Vagina (tissue), 2 donors: Measurements from ENCODE around the gene MYB. TPM values are rescaled to one million over a fixed set of nuclear protein-coding genes. Genes with fewer than 3 reads are reported as not detected.

Source experiments
- DNase-seq, 2 donors: peaks; one replicate each; pipeline ENCODE4 v3.0.0-alpha.2; 2017; ENCODE audit errors: extremely low spot score in 2 of 2
- H3K27ac ChIP-seq: fragments of 200-600 bp; sonication (generic); one replicate; pipeline ENCODE4 v1.5.1; 2019
- H3K27me3 ChIP-seq: fragments of 200-600 bp; sonication (generic); one replicate; pipeline ENCODE4 v1.5.1; 2019
- H3K36me3 ChIP-seq, 2 donors: fragments of 200-600 bp; sonication (generic); one replicate each; pipeline ENCODE4 v1.5.1; 2017 to 2019
- H3K4me1 ChIP-seq: fragments of 200-600 bp; sonication (generic); one replicate; pipeline ENCODE4 v1.5.1; 2019
- H3K4me3 ChIP-seq, 2 donors: fragments of 200-600 bp; sonication (generic); 1 replicate in 1 of 2; 2 replicates in 1 of 2; pipeline ENCODE4 v1.5.1; 2016 to 2019
- H3K9me3 ChIP-seq: fragments of 200-600 bp; sonication (generic); one replicate; pipeline ENCODE4 v1.5.1; 2019
- CTCF ChIP-seq, 3 experiments: fragments of 450-650 bp in 2 of 3; fragments of 200-600 bp in 1 of 3; sonication (generic) in 1 of 3; IDR thresholded peaks; one replicate each; pipeline ENCODE4 v1.5.1; 2017 to 2019; ENCODE audit warnings: antibody characterized with exemption in 3 of 3, mild to moderate bottlenecking in 2 of 3, moderate library complexity in 2 of 3
- POLR2A ChIP-seq, 2 donors: fragments of 450-650 bp; IDR thresholded peaks; one replicate each; pipeline ENCODE4 v1.6.1; 2017; ENCODE audit warnings: antibody characterized with exemption in 2 of 2, mild to moderate bottlenecking in 2 of 2, moderate library complexity in 2 of 2
- POLR2AphosphoS5 ChIP-seq, 2 donors: sonication (generic); formaldehyde crosslinking; IDR thresholded peaks; one replicate each; pipeline ENCODE4 v1.9.0; 2017; ENCODE audit warnings: antibody characterized with exemption in 2 of 2, mild to moderate bottlenecking in 2 of 2, low read depth in 1 of 2; ENCODE audit not compliant: insufficient read depth in 1 of 2
- intact Hi-C: fragments of 100-400 bp; cut with DNase I; formaldehyde crosslinking; loops from one replicate; pipeline ENCODE4 v1.15.1; 2023
- total RNA-seq: library from RNA; depleted of rRNA; stranded (reverse); fragments of >200 nt; gene quantifications from one replicate; pipeline ENCODE4 v1.2.3, GENCODE V29; 2016

MYB gene
- total RNA-seq, 1 donor from 2014 or later, result 2.5 TPM

- TF ChIP-seq POLR2A (IDR thresholded peaks at IDR 0.05) (no peak), POLR2AphosphoS5 (IDR thresholded peaks at IDR 0.05; ENCODE audit: insufficient read depth in 1 of 2, low read depth in 1 of 2) (no peak), CTCF (IDR thresholded peaks at IDR 0.05) (no peak)
- intact Hi-C loops, result no loop called here
These were observed 69.1 kb downstream of the MYB start for GRCh38 chr6:135250234-135250633.

GRCh38 chr6:135250751-135251497 is 69.8 kb downstream of the MYB start:
- no peak overlapping the region for H3K27ac ChIP-seq

More at GRCh38 chr6:135250234-135250633, 69.1 kb downstream of the MYB start:
- Histone ChIP-seq H3K4me3 (no peak overlapping the region), H3K36me3 (no peaks in the 10 kb centered on the region), H3K9me3 (no peaks in the 10 kb centered on the region), H3K4me1 (no peaks in the 10 kb centered on the region), H3K27me3 (no peaks in the 10 kb centered on the region), H3K27ac (no peak overlapping the region)
- no peak for DNase-seq

GRCh38 chr6:135251498-135252441 is 70.7 kb downstream of the MYB start:
- no peaks in the 10 kb centered on the region for H3K27me3 ChIP-seq
- H3K4me1 ChIP-seq, result no peaks in the 10 kb centered on the region
- H3K27ac ChIP-seq, result no peak overlapping the region
- no peaks in the 10 kb centered on the region for H3K9me3 ChIP-seq
- no peak overlapping the region for H3K4me3 ChIP-seq
- H3K36me3 ChIP-seq, result no peaks in the 10 kb centered on the region
- no peak for DNase-seq
- TF ChIP-seq POLR2AphosphoS5 (IDR thresholded peaks at IDR 0.05; ENCODE audit: insufficient read depth in 1 of 2, low read depth in 1 of 2), result no peak
- no peak for TF ChIP-seq CTCF (IDR thresholded peaks at IDR 0.05)
- no peak for TF ChIP-seq POLR2A (IDR thresholded peaks at IDR 0.05)
- intact Hi-C loops, result no loop called here

More at GRCh38 chr6:135250751-135251497, 69.8 kb downstream of the MYB start:
- Histone ChIP-seq H3K36me3 (no peaks in the 10 kb centered on the region), H3K4me1 (no peaks in the 10 kb centered on the region), H3K9me3 (no peaks in the 10 kb centered on the region), H3K27me3 (no peaks in the 10 kb centered on the region), H3K4me3 (no peak overlapping the region)
- no peak for TF ChIP-seq POLR2A (IDR thresholded peaks at IDR 0.05)
- TF ChIP-seq POLR2AphosphoS5 (IDR thresholded peaks at IDR 0.05; ENCODE audit: insufficient read depth in 1 of 2, low read depth in 1 of 2), result no peak
- no peak for TF ChIP-seq CTCF (IDR thresholded peaks at IDR 0.05)
- intact Hi-C loops, result no loop called here
- no peak for DNase-seq

GRCh38 chr6:135254471-135254870 is 73.4 kb downstream of the MYB start:
- Histone ChIP-seq H3K27me3 (no peaks in the 10 kb centered on the region), H3K36me3 (no peaks in the 10 kb centered on the region), H3K4me3 (no peak overlapping the region), H3K4me1 (peaks cover 12% of the 10 kb centered on the region), H3K9me3 (no peaks in the 10 kb centered on the region), H3K27ac (no peak overlapping the region)
- TF ChIP-seq POLR2AphosphoS5 (IDR thresholded peaks at IDR 0.05; ENCODE audit: insufficient read depth in 1 of 2, low read depth in 1 of 2) (no peak), CTCF (IDR thresholded peaks at IDR 0.05) (no peak), POLR2A (IDR thresholded peaks at IDR 0.05) (no peak)
- DNase-seq, result no peak
- intact Hi-C loops, result no loop called here
